Right kidney (tissue), 1 donor: ENCODE measurements around the gene ANKRD27.
"Not testable (repeated sequence)": the region's sequence is repeated elsewhere in the genome, so short reads cannot be mapped to it uniquely, and the experiment has no call there.

ENCODE experiments used
- DNase-seq: peaks from one replicate; pipeline ENCODE4 v3.0.0-alpha.2; 2016

ANKRD27 gene

GRCh38 chr19:32603961-32604360 lies 71.0 kb downstream of the ANKRD27 start:
- DNase-seq, result no peak

GRCh38 chr19:32599736-32600157 lies 75.2 kb downstream of the ANKRD27 start:
- DNase-seq, result no peak

DNA sequence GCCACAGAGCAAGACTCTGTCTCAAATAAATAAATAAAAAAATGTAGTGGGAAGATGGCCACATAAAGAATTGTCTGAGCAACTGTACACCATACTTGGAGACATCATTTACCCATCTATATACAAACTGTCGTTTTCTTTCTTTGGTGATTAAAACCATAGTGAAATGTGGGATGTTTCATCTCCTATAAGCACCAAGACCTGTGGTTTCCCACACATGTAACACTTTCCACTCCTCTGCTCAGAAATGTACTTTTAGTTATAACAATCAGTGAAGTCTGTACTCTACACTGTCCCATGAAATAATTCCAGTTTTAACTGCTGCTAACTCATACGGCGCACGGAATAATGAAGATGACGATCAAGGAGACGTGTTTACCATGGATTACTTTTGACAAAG lies 75.7 kb downstream of the ANKRD27 start:
- DNase-seq, result no peak

DNA sequence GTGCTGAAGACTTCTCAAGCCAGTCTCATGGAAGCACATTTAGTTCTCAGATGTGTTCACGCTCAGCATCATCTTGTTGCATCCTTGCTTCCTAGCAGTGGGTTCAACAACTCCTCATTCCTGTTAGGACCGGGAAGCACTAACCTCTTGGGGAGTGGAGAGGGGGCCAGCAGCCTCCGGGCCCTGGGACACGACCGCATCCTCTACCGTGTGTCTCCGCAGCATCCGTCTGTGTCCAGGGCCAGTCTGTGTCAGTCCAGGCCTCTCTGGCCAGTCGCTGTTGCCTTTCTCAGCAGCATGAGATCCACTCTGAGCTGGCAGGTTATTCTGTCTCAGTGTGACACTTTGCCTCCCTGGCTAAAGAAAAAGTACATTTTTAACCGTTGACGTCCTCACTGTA lies 77.0 kb downstream of the ANKRD27 start:
- no peak for DNase-seq

DNA sequence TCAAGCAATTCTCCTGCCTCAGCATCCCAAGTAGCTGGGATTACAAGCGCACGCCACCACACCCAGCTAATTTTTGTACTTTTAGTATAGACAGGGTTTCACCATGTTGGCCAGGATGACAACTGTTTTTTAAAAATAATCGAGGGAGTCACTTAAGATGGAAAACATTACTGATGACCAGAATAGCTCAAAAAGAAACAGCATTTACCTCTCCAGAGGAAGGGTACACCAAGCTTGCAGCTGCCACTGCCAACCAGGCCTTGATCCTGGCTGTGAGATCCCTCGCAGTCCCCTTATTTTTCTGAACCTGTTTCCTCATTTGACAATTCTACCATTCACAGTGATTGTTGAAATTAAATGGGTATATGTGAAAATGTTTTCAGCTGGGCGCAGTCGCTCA lies 79.5 kb downstream of the ANKRD27 start:
- no peak for DNase-seq

GRCh38 chr19:32594021-32594420 lies 81.0 kb downstream of the ANKRD27 start:
- no peak for DNase-seq

DNA sequence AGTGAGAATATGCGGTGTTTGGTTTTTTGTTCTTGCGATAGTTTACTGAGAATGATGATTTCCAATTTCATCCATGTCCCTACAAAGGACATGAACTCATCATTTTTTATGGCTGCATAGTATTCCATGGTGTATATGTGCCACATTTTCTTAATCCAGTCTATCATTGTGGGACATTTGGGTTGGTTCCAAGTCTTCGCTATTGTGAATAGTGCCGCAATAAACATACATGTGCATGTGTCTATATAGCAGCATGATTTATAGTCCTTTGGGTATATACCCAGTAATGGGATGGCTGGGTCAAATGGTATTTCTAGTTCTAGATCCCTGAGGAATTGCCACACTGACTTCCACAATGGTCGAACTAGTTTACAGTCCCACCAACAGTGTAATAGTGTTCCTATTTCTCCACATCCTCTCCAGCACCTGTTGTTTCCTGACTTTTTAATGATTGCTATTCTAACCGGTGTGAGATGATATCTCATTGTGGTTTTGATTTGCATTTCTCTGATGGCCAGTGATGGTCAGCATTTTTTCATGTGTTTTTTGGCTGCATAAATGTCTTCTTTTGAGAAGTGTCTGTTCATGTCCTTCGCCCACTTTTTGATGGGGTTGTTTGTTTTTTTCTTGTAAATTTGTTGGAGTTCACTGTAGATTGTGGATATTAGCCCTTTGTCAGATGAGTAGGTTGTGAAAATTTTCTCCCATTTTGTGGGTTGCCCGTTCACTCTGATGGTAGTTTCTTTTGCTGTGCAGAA lies 87.1 kb downstream of the ANKRD27 start:
- not testable (repeated sequence) for DNase-seq

- no peak for DNase-seq
Measured at GRCh38 chr19:32581705-32582179, 93.2 kb downstream of the ANKRD27 start.

- peak; percentile 96 for DNase-seq
Measured at GRCh38 chr19:32580901-32581704, 93.9 kb downstream of the ANKRD27 start, which contains the start of gene PDCD5. TSS of gene PDCD5 (plus strand) at chr19:32581190. CDS start at chr19:32581262, 72 bp downstream.

- no peak for DNase-seq
Measured at GRCh38 chr19:32580353-32580900, 94.6 kb downstream of the ANKRD27 start.

GRCh38 chr19:32576790-32577189 lies 98.2 kb downstream of the ANKRD27 start:
- DNase-seq, result no peak

DNA sequence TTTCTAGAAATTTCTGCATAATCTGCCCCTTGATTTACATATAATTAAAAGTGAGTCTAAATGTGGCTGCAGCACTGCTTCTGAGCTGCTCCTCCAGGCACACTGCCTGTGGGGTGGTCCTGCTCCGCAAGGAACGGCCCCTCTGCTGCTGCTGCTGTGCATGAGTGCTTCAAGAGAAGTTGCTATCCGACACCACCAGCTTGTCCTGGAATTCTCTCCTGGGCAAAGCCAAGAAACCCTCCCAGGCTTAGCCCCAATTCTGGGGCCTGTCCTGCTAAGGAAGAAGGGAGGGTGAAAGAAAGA lies 101.5 kb downstream of the ANKRD27 start:
- DNase-seq, result no peak

GRCh38 chr19:32572700-32573491 lies 102.1 kb downstream of the ANKRD27 start:
- not testable (repeated sequence) for DNase-seq

- DNase-seq, result not testable (repeated sequence)
Measured at GRCh38 chr19:32571471-32572075, 103.4 kb downstream of the ANKRD27 start.

DNA sequence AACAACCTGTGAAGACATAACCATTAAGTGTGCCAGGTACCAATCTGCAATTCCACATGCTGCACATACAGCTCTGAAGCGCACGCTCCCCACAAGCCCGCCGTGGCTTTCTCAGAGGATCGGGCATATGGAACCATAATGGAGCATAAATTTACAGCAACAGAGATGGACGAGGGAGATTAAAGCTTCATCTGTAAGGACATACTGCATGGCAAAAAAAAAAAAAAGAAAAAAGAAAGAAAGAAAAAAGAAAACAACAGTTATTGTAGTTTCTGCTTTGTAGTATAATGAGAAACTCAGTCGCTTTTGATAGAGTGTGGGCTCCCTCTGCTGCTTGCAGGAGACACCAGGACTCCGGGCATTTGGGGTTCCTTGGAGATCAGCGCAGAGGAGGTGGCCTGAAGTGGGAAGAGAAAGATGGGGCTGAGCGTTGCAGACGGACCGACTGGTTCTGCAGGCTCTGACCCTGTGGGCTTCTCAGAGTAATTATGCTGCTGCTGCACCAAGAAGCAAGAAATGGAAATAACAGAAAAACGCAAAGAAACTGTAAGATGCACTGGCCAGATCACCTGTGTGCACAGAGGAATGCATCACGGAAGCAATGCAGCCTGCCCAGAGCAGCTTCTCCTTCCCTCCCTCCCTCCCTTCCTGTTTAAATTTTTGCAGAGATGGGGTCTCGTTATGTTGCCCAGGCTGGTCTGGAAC lies 104.7 kb downstream of the ANKRD27 start:
- DNase-seq, result peak; percentile 49

- DNase-seq, result no peak
Measured at GRCh38 chr19:32567486-32567885, 107.5 kb downstream of the ANKRD27 start.

DNA sequence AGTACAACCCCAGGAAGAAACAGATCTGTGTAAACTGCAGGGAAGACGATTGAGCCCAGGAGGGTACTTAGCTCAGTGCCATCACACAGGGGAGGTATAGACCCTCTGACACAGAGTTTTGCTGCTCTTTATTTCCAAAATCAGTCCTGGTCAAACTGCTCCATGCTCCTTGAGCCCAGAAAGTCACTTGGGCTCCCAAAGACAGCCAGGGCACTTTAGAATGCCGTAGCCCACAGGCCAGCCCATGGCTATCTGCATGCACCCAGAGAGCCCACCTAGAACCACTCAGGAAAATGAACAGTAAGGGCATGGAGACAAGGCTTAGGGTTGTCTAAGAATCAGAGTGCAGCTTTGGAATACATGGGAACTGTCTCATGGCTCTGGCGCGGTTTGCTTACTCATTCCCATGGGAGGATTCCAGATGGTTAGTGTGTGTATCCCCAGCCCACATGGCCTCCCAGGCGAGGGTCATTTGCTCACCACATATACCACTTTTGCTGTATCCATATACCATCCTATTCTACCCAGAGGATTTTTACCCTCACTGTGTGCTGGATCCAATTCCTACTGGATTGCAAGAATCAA lies 108.6 kb downstream of the ANKRD27 start:
- DNase-seq, result no peak

DNA sequence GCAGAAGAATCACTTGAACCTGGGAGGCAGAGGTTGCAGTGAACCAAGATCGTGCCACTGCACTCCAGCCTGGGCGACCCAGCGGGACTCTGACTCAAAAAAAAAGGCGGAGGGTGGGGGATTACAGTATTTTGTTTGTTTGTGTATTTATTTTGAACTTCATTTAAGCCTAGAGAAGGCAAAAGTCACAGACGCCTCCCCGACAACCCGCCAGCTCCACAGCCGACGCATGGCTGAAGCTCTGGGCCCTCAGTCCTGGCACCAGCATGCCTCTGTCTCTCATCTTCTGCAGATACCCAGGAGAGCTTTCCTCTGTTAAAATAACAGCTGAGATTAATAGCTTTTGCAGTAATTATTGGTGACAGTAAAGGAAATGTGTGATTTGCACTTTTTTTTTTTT lies 111.2 kb downstream of the ANKRD27 start:
- DNase-seq, result no peak

DNA sequence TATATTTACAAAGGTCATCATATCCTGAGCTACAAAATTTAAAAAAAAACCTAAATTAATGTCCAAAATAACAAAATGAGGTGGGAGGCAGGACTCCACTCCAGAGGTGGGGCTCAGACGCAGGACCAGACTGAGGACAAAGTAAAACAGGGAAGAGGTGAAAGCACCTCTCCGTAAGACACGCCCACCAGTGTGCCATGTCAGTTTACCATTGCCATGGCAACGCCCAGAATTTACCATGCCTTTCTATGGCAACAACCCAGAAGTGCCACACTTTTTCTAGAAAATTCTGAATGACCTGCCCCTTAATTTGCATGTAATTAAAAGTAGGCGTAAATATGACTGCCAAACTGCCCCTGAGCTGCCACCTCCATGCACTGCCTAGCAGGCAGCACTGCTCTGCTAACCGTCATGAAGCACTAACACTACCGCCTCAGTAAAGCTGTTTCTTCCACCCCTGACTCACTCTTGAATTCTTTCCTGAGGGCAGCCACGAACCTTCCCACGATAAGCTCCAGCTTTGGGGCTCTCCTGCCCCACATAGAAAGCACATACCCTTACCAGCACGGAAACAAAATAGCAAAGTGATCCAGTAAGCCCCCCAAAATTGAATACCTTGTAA lies 116.3 kb downstream of the ANKRD27 start:
- no peak for DNase-seq

DNA sequence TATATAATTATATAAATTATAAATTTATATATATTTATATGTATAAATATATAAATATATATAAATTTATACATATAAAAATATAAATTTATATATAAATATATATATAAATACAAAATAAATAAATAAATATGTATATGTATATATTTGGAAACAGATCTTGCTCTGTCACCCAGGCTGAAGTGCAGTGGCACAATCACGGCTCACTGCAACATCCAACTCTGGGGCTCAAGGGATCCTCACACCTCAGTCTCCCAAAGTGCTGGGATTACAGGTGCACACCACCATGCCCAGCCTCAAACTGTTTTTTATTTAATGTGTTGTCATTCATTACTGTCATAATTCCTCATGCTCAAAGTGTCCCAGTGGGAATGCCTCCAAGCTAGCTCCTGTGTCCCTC lies 119.2 kb downstream of the ANKRD27 start:
- no peak for DNase-seq

- DNase-seq, result no peak
Measured at GRCh38 chr19:32550666-32551065, 124.3 kb downstream of the ANKRD27 start.
